Lung (tissue), 12 donors: Measurements from ENCODE around the gene VAPB. TPM values are rescaled to one million over a fixed set of nuclear protein-coding genes. Genes with fewer than 3 reads are reported as not detected.

ENCODE experiments used
- ATAC-seq: fragments of 200-7000 bp; cut with Tn5 transposase; one replicate; pipeline ENCODE4 v1.9.1; 2020; ENCODE audit warnings: moderate number of reproducible peaks; ENCODE audit not compliant: insufficient read depth, low FRiP score
- DNase-seq, 3 donors: peaks; one replicate each; pipeline ENCODE4 v3.0.0-alpha.2; 2013 to 2017
- H3K27ac ChIP-seq, 2 donors: one replicate each; pipeline ENCODE4 v1.5.1; 2013; ENCODE audit warnings: mild to moderate bottlenecking in 2 of 2, moderate library complexity in 2 of 2, control low read depth in 1 of 2, inconsistent platforms in 1 of 2, low read depth in 1 of 2, low read length in 1 of 2
- H3K27me3 ChIP-seq, 3 donors: one replicate each; pipeline ENCODE4 v1.5.1; 2013; ENCODE audit warnings: low read length in 2 of 3; ENCODE audit not compliant: control insufficient read depth in 3 of 3, insufficient read depth in 3 of 3
- H3K36me3 ChIP-seq, 4 donors: one replicate each; pipeline ENCODE4 v1.5.1; 2013; ENCODE audit warnings: low read length in 4 of 4, mild to moderate bottlenecking in 1 of 4, moderate library complexity in 1 of 4; ENCODE audit not compliant: control insufficient read depth in 4 of 4, insufficient read depth in 4 of 4
- H3K4me1 ChIP-seq, 5 donors: one replicate each; pipeline ENCODE4 v1.5.1; 2013; ENCODE audit warnings: low read length in 5 of 5, mild to moderate bottlenecking in 2 of 5, moderate library complexity in 1 of 5; ENCODE audit not compliant: control insufficient read depth in 5 of 5, insufficient read depth in 5 of 5
- H3K4me3 ChIP-seq: one replicate; pipeline ENCODE4 v1.5.1; 2013; ENCODE audit warnings: mild to moderate bottlenecking, control low read depth, moderate library complexity
- H3K9ac ChIP-seq, 2 donors: one replicate each; pipeline ENCODE4 v1.5.1; 2013; ENCODE audit warnings: low read length in 2 of 2, control low read depth in 1 of 2; ENCODE audit not compliant: insufficient read depth in 1 of 2
- H3K9me3 ChIP-seq, 4 donors: one replicate each; pipeline ENCODE4 v1.5.1; 2013; ENCODE audit warnings: low read length in 3 of 4, mild to moderate bottlenecking in 1 of 4, moderate library complexity in 1 of 4; ENCODE audit not compliant: control insufficient read depth in 4 of 4, insufficient read depth in 3 of 4
- WGBS, 2 donors: extraction: QIAGEN DNeasy Blood & Tissue Kit; methylation state at CpG; one replicate each; pipeline ENCODE4 v1.1.7; 2013; 5-methylcytosine and 5-hydroxymethylcytosine counted together
- polyA plus RNA-seq, 2 donors: library from polyadenylated mRNA; stranded (reverse); fragments of 200-250 nt; gene quantifications; one replicate each; pipeline ENCODE4 v1.2.1, GENCODE V29; 2013
- total RNA-seq, 2 donors: library from RNA; depleted of rRNA in 1 of 2; stranded (reverse); fragments of >200 nt in 1 of 2; gene quantifications; one replicate each; pipeline ENCODE4 v1.2.1, GENCODE V29; 2014 to 2021
- TF ChIP-seq, protein P1 (sequence below): IDR thresholded peaks from 2 replicates; pipeline ENCODE4 v1.5.1; 2012; ENCODE audit warnings: mild to moderate bottlenecking; ENCODE audit errors: control extremely low read depth, extremely low read depth
- donor health status: control.
- donor health status: control.
- donor health status: Bipolar disorder and iron deficiency.
- donor health status: healthy.
- donor health status: DM: yes; HTN: yes; CAD: no.

VAPB gene
- total and polyA plus RNA-seq, 4 donors, result 21.3 to 44.7 (median 24.1) TPM

DNA sequence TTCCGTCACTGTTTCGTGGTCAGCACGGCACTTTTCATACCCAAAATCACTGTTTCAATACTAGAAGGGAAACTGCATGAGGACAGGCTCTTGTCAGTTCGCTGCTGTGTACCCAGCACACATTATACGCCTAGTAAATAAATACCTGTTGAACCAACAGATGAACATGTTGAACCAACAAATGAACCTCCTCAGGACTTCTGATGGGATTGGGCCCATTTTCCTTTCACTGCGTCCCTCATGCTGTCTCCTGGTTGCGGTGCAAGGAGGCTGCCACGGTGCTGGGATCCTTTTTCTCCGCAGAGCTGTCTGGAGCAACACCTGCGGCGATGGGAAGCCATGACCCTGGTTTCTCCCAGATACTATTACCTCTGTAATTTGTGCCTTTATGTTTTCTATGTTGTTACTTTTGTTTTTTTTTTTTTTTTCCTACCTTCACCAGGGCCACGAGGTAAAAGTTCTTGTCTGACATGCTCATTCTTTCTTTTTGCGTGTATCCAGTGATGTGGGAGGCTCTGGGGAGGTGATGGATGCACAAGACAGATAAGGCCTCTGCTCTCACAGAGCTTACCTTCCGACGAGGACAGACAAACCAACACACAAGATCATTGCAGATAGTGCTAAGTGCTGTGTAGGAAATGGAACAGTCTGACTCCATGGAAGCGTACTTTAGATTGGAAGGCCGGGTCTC is 1.1 kb downstream of the VAPB start:
- ATAC-seq, result no peak
- peaks cover 0 to 5% (median 2%) of the 10 kb centered on the region in 4 donors for H3K36me3 ChIP-seq
- no peak for DNase-seq
- peak overlapping the region; percentile 99 for H3K4me3 ChIP-seq
- peaks cover 0 to 2% (median 0%) of the 10 kb centered on the region in 4 donors for H3K9me3 ChIP-seq
- WGBS, 2 donors, result 72 to 76% methylated on average over 17 of the region's 17 CpGs
- no peaks in the 10 kb centered on the region for H3K27me3 ChIP-seq
- peak overlapping the region; percentile 77 to 80 for H3K9ac ChIP-seq
- H3K27ac ChIP-seq, result peak overlapping the region; percentile 81 to 100
- peaks cover 7 to 21% (median 10%) of the 10 kb centered on the region in 5 donors for H3K4me1 ChIP-seq
- TF ChIP-seq, protein P1, sequence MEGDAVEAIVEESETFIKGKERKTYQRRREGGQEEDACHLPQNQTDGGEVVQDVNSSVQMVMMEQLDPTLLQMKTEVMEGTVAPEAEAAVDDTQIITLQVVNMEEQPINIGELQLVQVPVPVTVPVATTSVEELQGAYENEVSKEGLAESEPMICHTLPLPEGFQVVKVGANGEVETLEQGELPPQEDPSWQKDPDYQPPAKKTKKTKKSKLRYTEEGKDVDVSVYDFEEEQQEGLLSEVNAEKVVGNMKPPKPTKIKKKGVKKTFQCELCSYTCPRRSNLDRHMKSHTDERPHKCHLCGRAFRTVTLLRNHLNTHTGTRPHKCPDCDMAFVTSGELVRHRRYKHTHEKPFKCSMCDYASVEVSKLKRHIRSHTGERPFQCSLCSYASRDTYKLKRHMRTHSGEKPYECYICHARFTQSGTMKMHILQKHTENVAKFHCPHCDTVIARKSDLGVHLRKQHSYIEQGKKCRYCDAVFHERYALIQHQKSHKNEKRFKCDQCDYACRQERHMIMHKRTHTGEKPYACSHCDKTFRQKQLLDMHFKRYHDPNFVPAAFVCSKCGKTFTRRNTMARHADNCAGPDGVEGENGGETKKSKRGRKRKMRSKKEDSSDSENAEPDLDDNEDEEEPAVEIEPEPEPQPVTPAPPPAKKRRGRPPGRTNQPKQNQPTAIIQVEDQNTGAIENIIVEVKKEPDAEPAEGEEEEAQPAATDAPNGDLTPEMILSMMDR, result no peak

DNA sequence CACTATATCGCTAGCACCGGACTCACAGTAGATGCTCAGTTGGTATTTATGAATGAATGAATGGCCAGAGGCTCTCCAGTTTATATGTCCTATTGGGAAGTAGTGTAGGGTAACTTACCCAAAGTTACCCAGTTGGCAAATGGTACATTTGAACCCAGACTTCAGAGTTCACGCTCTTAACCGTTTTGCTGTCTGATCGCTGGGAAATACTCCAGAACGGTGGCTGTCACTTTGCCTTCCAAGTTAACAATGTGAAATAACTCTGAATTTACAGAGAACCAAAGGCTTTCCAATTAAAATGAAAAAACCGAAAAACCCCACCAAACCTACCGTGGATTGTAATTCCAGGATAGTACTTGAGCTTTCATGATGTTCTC is 1.6 kb downstream of the VAPB start:
- H3K36me3 ChIP-seq, result peaks cover 0 to 5% (median 2%) of the 10 kb centered on the region in 4 donors
- no peaks in the 10 kb centered on the region for H3K27me3 ChIP-seq
- DNase-seq (no peak), ATAC-seq (no peak)
- peak overlapping the region in 1 of 2 donors; percentile 20 for H3K9ac ChIP-seq
- peaks cover 7 to 21% (median 10%) of the 10 kb centered on the region in 5 donors for H3K4me1 ChIP-seq
- H3K27ac ChIP-seq, result no peak overlapping the region
- peaks cover 0 to 2% (median 0%) of the 10 kb centered on the region in 4 donors for H3K9me3 ChIP-seq
- WGBS, 2 donors, result 95 to 98% methylated on average over 8 of the region's 8 CpGs
- TF ChIP-seq, protein P1, result no peak
- no peak overlapping the region for H3K4me3 ChIP-seq

GRCh38 chr20:58392286-58392685 is 3.3 kb downstream of the VAPB start:
- H3K9ac ChIP-seq, result no peak overlapping the region
- ATAC-seq, result no peak
- no peaks in the 10 kb centered on the region for H3K27me3 ChIP-seq
- TF ChIP-seq, protein P1, result no peak
- H3K4me1 ChIP-seq, result peaks cover 7 to 31% (median 13%) of the 10 kb centered on the region in 5 donors
- no peak overlapping the region for H3K4me3 ChIP-seq
- H3K9me3 ChIP-seq, result no peaks in the 10 kb centered on the region
- DNase-seq, result no peak
- WGBS, 2 donors, result 79 to 92% methylated on average over 4 of the region's 4 CpGs
- H3K27ac ChIP-seq, result no peak overlapping the region
- peaks cover 0 to 5% (median 2%) of the 10 kb centered on the region in 4 donors for H3K36me3 ChIP-seq
